CD8-positive, alpha-beta memory T cell (primary cell): ENCODE results near the gene SSBP3. TPM values are rescaled to one million over a fixed set of nuclear protein-coding genes. Genes with fewer than 3 reads are reported as not detected.
A peak's percentile ranks its signal among the peaks of the same experiment; 100 is the strongest.

Experiments
- CTCF ChIA-PET: fragments of 350-600 bp; sonication (Branson Sonifier 250); formaldehyde crosslinking; loops from one replicate; lab custom pipeline; 2021; ENCODE audit warnings: antibody characterized with exemption; lab: Charles Lee
- POLR2A ChIA-PET: fragments of 350-600 bp; sonication (Branson Sonifier 250); formaldehyde crosslinking; loops from one replicate; lab custom pipeline; 2021; ENCODE audit warnings: antibody characterized with exemption; lab: Charles Lee
- DNase-seq, 5 donors: peaks; one replicate each; pipeline versions ENCODE4 v3.0.0 to v3.0.0-alpha.2; 2020 to 2022; ENCODE audit warnings: mixed read lengths in 1 of 5
- H3K27ac ChIP-seq: one replicate; pipeline ENCODE4 v1.7.0; 2013; ENCODE audit warnings: low read depth, mild to moderate bottlenecking, low read length, moderate library complexity
- H3K27me3 ChIP-seq: 2 replicates; pipeline ENCODE4 v1.7.0; 2013; ENCODE audit warnings: low read length, mild to moderate bottlenecking; ENCODE audit not compliant: insufficient read depth, poor library complexity, severe bottlenecking
- H3K36me3 ChIP-seq: 2 replicates; pipeline ENCODE4 v1.7.0; 2013; ENCODE audit warnings: mild to moderate bottlenecking, low read length, moderate library complexity; ENCODE audit not compliant: insufficient read depth
- H3K4me1 ChIP-seq: 2 replicates; pipeline ENCODE4 v1.7.0; 2013; ENCODE audit warnings: mild to moderate bottlenecking, low read length, moderate library complexity; ENCODE audit not compliant: insufficient read depth
- H3K4me3 ChIP-seq: 2 replicates; pipeline ENCODE4 v1.7.0; 2013; ENCODE audit warnings: mild to moderate bottlenecking, low read length
- H3K9me3 ChIP-seq: 2 replicates; pipeline ENCODE4 v1.7.0; 2013; ENCODE audit warnings: mild to moderate bottlenecking, low read length
- H3K27ac Mint-ChIP-seq, 8 donors: one replicate each; pipeline ENCODE4 v1.8.0; 2020 to 2021; ENCODE audit warnings: mixed read lengths in 8 of 8, mild to moderate bottlenecking in 6 of 8, inconsistent platforms in 3 of 8, moderate library complexity in 3 of 8
- H3K27me3 Mint-ChIP-seq, 2 donors: one replicate each; pipeline ENCODE4 v1.8.0; 2020 to 2021; ENCODE audit warnings: mixed read lengths in 2 of 2, mild to moderate bottlenecking in 1 of 2, moderate library complexity in 1 of 2
- H3K36me3 Mint-ChIP-seq, 3 donors: one replicate each; pipeline ENCODE4 v1.8.0; 2020 to 2021; ENCODE audit warnings: mixed read lengths in 3 of 3, inconsistent platforms in 1 of 3, mild to moderate bottlenecking in 1 of 3
- H3K4me1 Mint-ChIP-seq, 3 donors: one replicate each; pipeline ENCODE4 v1.8.0; 2020 to 2021; ENCODE audit warnings: mixed read lengths in 3 of 3, inconsistent platforms in 1 of 3, mild to moderate bottlenecking in 1 of 3
- H3K4me3 Mint-ChIP-seq, 7 donors: one replicate each; pipeline ENCODE4 v1.8.0; 2020 to 2021; ENCODE audit warnings: mixed read lengths in 7 of 7, mild to moderate bottlenecking in 6 of 7, moderate library complexity in 4 of 7, inconsistent platforms in 2 of 7
- H3K9me3 Mint-ChIP-seq, 5 donors: one replicate each; pipeline ENCODE4 v1.8.0; 2020 to 2022; ENCODE audit warnings: mixed read lengths in 5 of 5, mild to moderate bottlenecking in 3 of 5, moderate library complexity in 2 of 5, inconsistent platforms in 1 of 5
- polyA plus RNA-seq: library from polyadenylated mRNA; unstranded; fragments of 300-500 nt; fragmentation: Illumina TruSeq; gene quantifications from one replicate; pipeline ENCODE4 v1.2.3, GENCODE V29; 2021
- total RNA-seq, 2 experiments: library from RNA; stranded (reverse); gene quantifications; one replicate each; pipeline ENCODE4 v1.2.3, GENCODE V29; 2021

SSBP3 gene
- total and polyA plus RNA-seq, 3 experiments from 2014 or later: 17.6 to 52.7 (median 41.6) TPM

GRCh38 chr1:54370287-54370989 is 35.8 kb downstream of the SSBP3 start:
- POLR2A ChIA-PET: no interaction called here
- H3K36me3 ChIP-seq: peaks cover 5% of the 10 kb centered on the region
- CTCF ChIA-PET: no interaction called here
- Mint-ChIP-seq H3K36me3 (peaks cover 0 to 35% (median 5%) of the 10 kb centered on the region in 3 donors), H3K4me1 (peaks cover 45 to 90% (median 61%) of the 10 kb centered on the region in 3 donors), H3K27ac (peak overlapping the region in 1 of 8 donors; percentile 42), H3K9me3 (no peaks in the 10 kb centered on the region), H3K4me3 (no peak overlapping the region), H3K27me3 (no peaks in the 10 kb centered on the region)
- no peaks in the 10 kb centered on the region for H3K9me3 ChIP-seq
- peaks cover 30% of the 10 kb centered on the region for H3K4me1 ChIP-seq
- no peak overlapping the region for H3K27ac ChIP-seq
- H3K27me3 ChIP-seq: no peaks in the 10 kb centered on the region
- no peak for DNase-seq
- H3K4me3 ChIP-seq: no peak overlapping the region

GRCh38 chr1:54367613-54368012 is 38.6 kb downstream of the SSBP3 start:
- Histone ChIP-seq H3K4me1 (peaks cover 15% of the 10 kb centered on the region), H3K36me3 (peaks cover 5% of the 10 kb centered on the region), H3K4me3 (no peak overlapping the region), H3K9me3 (no peaks in the 10 kb centered on the region), H3K27me3 (no peaks in the 10 kb centered on the region), H3K27ac (no peak overlapping the region)
- Mint-ChIP-seq H3K36me3 (peaks cover 0 to 27% (median 5%) of the 10 kb centered on the region in 3 donors), H3K4me3 (no peak overlapping the region), H3K4me1 (peaks cover 28 to 93% (median 54%) of the 10 kb centered on the region in 3 donors), H3K9me3 (no peaks in the 10 kb centered on the region), H3K27ac (peak overlapping the region in 2 of 8 donors; percentile 20 to 28), H3K27me3 (no peaks in the 10 kb centered on the region)
- ChIA-PET CTCF (no interaction called here), POLR2A (no interaction called here)
- no peak for DNase-seq

GRCh38 chr1:54365847-54366246 is 40.3 kb downstream of the SSBP3 start:
- Histone ChIP-seq H3K4me3 (no peak overlapping the region), H3K27me3 (no peaks in the 10 kb centered on the region), H3K27ac (no peak overlapping the region), H3K9me3 (no peaks in the 10 kb centered on the region), H3K4me1 (peaks cover 4% of the 10 kb centered on the region), H3K36me3 (peaks cover 5% of the 10 kb centered on the region)
- Mint-ChIP-seq H3K27me3 (no peaks in the 10 kb centered on the region), H3K9me3 (no peaks in the 10 kb centered on the region), H3K4me1 (peaks cover 28 to 92% (median 52%) of the 10 kb centered on the region in 3 donors), H3K4me3 (peak overlapping the region in 1 of 7 donors; percentile 38), H3K36me3 (peaks cover 0 to 25% (median 5%) of the 10 kb centered on the region in 3 donors), H3K27ac (peak overlapping the region in 5 of 8 donors; percentile 47 to 85 (median 63))
- no peak for DNase-seq
- ChIA-PET POLR2A (no interaction called here), CTCF (no interaction called here)

GRCh38 chr1:54365398-54365797 is 40.8 kb downstream of the SSBP3 start:
- Histone ChIP-seq H3K9me3 (no peaks in the 10 kb centered on the region), H3K36me3 (peaks cover 5% of the 10 kb centered on the region), H3K27ac (no peak overlapping the region), H3K4me1 (peaks cover 4% of the 10 kb centered on the region), H3K27me3 (no peaks in the 10 kb centered on the region), H3K4me3 (no peak overlapping the region)
- peaks cover 0 to 22% (median 5%) of the 10 kb centered on the region in 3 donors for H3K36me3 Mint-ChIP-seq
- DNase-seq: no peak
- peaks cover 29 to 91% (median 49%) of the 10 kb centered on the region in 3 donors for H3K4me1 Mint-ChIP-seq
- peak overlapping the region in 3 of 8 donors; percentile 56 to 72 (median 63) for H3K27ac Mint-ChIP-seq
- H3K27me3 Mint-ChIP-seq: no peaks in the 10 kb centered on the region
- ChIA-PET CTCF (no interaction called here), POLR2A (no interaction called here)
- H3K9me3 Mint-ChIP-seq: no peaks in the 10 kb centered on the region
- peak overlapping the region in 1 of 7 donors; percentile 38 for H3K4me3 Mint-ChIP-seq

- Histone ChIP-seq H3K27ac (no peak overlapping the region), H3K4me1 (peaks cover 4% of the 10 kb centered on the region), H3K4me3 (no peak overlapping the region), H3K9me3 (no peaks in the 10 kb centered on the region), H3K27me3 (no peaks in the 10 kb centered on the region), H3K36me3 (peaks cover 5% of the 10 kb centered on the region)
- ChIA-PET CTCF (interaction anchor here (1.6 kb wide), 1 partner anchor 124 kb away, joined by 3 read pairs; no protein-coding TSS in a partner anchor), POLR2A (no interaction called here)
- H3K27me3 Mint-ChIP-seq: no peaks in the 10 kb centered on the region
- peaks cover 33 to 91% (median 53%) of the 10 kb centered on the region in 3 donors for H3K4me1 Mint-ChIP-seq
- H3K9me3 Mint-ChIP-seq: no peaks in the 10 kb centered on the region
- H3K27ac Mint-ChIP-seq: peak overlapping the region in 3 of 8 donors; percentile 8 to 72 (median 60)
- DNase-seq: no peak
- peaks cover 0 to 20% (median 5%) of the 10 kb centered on the region in 3 donors for H3K36me3 Mint-ChIP-seq
- H3K4me3 Mint-ChIP-seq: no peak overlapping the region
Measured at GRCh38 chr1:54364995-54365394, 41.2 kb downstream of the SSBP3 start.

GRCh38 chr1:54364582-54364981 is 41.6 kb downstream of the SSBP3 start:
- no peak overlapping the region for H3K4me3 Mint-ChIP-seq
- Histone ChIP-seq H3K27ac (no peak overlapping the region), H3K36me3 (peaks cover 5% of the 10 kb centered on the region), H3K4me1 (peaks cover 4% of the 10 kb centered on the region), H3K27me3 (no peaks in the 10 kb centered on the region), H3K9me3 (no peaks in the 10 kb centered on the region), H3K4me3 (no peak overlapping the region)
- POLR2A ChIA-PET: no interaction called here
- no peaks in the 10 kb centered on the region for H3K27me3 Mint-ChIP-seq
- CTCF ChIA-PET: interaction anchor here (1.6 kb wide), 1 partner anchor 125 kb away, joined by 3 read pairs; no protein-coding TSS in a partner anchor
- H3K9me3 Mint-ChIP-seq: no peaks in the 10 kb centered on the region
- peaks cover 0 to 19% (median 6%) of the 10 kb centered on the region in 3 donors for H3K36me3 Mint-ChIP-seq
- H3K4me1 Mint-ChIP-seq: peaks cover 37 to 89% (median 52%) of the 10 kb centered on the region in 3 donors
- H3K27ac Mint-ChIP-seq: peak overlapping the region in 3 of 8 donors; percentile 8 to 72 (median 64)
- DNase-seq: no peak

- H3K4me3 Mint-ChIP-seq: no peak overlapping the region
- peaks cover 0 to 21% (median 8%) of the 10 kb centered on the region in 3 donors for H3K36me3 Mint-ChIP-seq
- DNase-seq: no peak
- H3K27ac Mint-ChIP-seq: peak overlapping the region in 3 of 8 donors; percentile 16 to 64 (median 44)
- no peaks in the 10 kb centered on the region for H3K9me3 Mint-ChIP-seq
- Histone ChIP-seq H3K4me3 (no peak overlapping the region), H3K27ac (no peak overlapping the region), H3K9me3 (no peaks in the 10 kb centered on the region), H3K4me1 (peaks cover 10% of the 10 kb centered on the region), H3K27me3 (no peaks in the 10 kb centered on the region), H3K36me3 (peaks cover 5% of the 10 kb centered on the region)
- no peaks in the 10 kb centered on the region for H3K27me3 Mint-ChIP-seq
- POLR2A ChIA-PET: no interaction called here
- peaks cover 40 to 90% (median 54%) of the 10 kb centered on the region in 3 donors for H3K4me1 Mint-ChIP-seq
- CTCF ChIA-PET: interaction anchor here (1.6 kb wide), 1 partner anchor 125 kb away, joined by 3 read pairs; no protein-coding TSS in a partner anchor
Measured at GRCh38 chr1:54363925-54364324, 42.3 kb downstream of the SSBP3 start.

- H3K4me1 ChIP-seq: peaks cover 20% of the 10 kb centered on the region
- H3K9me3 ChIP-seq: no peaks in the 10 kb centered on the region
- Mint-ChIP-seq H3K4me1 (peaks cover 42 to 89% (median 55%) of the 10 kb centered on the region in 3 donors), H3K27ac (peak overlapping the region in 5 of 8 donors; percentile 29 to 79 (median 72)), H3K4me3 (no peak overlapping the region), H3K9me3 (no peaks in the 10 kb centered on the region), H3K36me3 (peaks cover 0 to 28% (median 10%) of the 10 kb centered on the region in 3 donors), H3K27me3 (no peaks in the 10 kb centered on the region)
- no peaks in the 10 kb centered on the region for H3K27me3 ChIP-seq
- no peak for DNase-seq
- ChIA-PET CTCF (interaction anchor here (0.6 kb wide), 1 partner anchor 126 kb away, joined by 3 read pairs; no protein-coding TSS in a partner anchor), POLR2A (no interaction called here)
- H3K27ac ChIP-seq: no peak overlapping the region
- H3K4me3 ChIP-seq: no peak overlapping the region
- peaks cover 5% of the 10 kb centered on the region for H3K36me3 ChIP-seq
Measured at GRCh38 chr1:54362881-54363340, 43.3 kb downstream of the SSBP3 start.
